OCI-LY7 (cell line): ENCODE results near the gene OGG1. TPM values are rescaled to one million over a fixed set of nuclear protein-coding genes. Genes with fewer than 3 reads are reported as not detected.

Source experiments
- BruUV-seq: library from RNA; stranded (reverse); fragments of 400-500 nt; replicated peaks from 2 replicates; lab custom pipeline; 2021; lab: Mats Ljungman, UMichigan
- CTCF ChIA-PET: fragments of 300-600 bp; sonication (Branson Sonifier 250); formaldehyde crosslinking; loops from one replicate; lab custom pipeline; 2022; ENCODE audit warnings: antibody characterized with exemption; ENCODE audit not compliant: unreplicated experiment; lab: Charles Lee
- POLR2A ChIA-PET: fragments of 300-600 bp; sonication (Branson Sonifier 250); formaldehyde crosslinking; loops from one replicate; lab custom pipeline; 2022; ENCODE audit warnings: antibody characterized with exemption; lab: Charles Lee
- DNase-seq: peaks from one replicate; pipeline ENCODE4 v3.0.0-alpha.2; 2015; ENCODE audit warnings: low spot score
- H2AFZ ChIP-seq: fragments of 200-600 bp; sonication (generic), shearing (Covaris generic); 2 replicates; pipeline ENCODE4 v1.6.1; 2014; ENCODE audit warnings: mild to moderate bottlenecking, antibody characterized with exemption, low read length, moderate library complexity
- H3K27ac ChIP-seq: fragments of 200-600 bp; sonication (generic); 2 replicates; pipeline ENCODE4 v1.5.1; 2014; ENCODE audit warnings: mixed run types, low read depth, mild to moderate bottlenecking, moderate library complexity, low read length, inconsistent platforms; ENCODE audit not compliant: poor library complexity, severe bottlenecking
- H3K36me3 ChIP-seq: fragments of 200-600 bp; sonication (generic); 2 replicates; pipeline ENCODE4 v1.6.1; 2014; ENCODE audit warnings: mild to moderate bottlenecking, antibody characterized with exemption, low read length, moderate library complexity, mixed read lengths; ENCODE audit not compliant: insufficient read depth
- H3K4me1 ChIP-seq: fragments of 200-600 bp; sonication (generic); 2 replicates; pipeline ENCODE4 v1.5.1; 2014; ENCODE audit warnings: mild to moderate bottlenecking, low read length; ENCODE audit not compliant: insufficient read depth, poor library complexity, severe bottlenecking
- H3K4me2 ChIP-seq: fragments of 200-600 bp; sonication (generic); 2 replicates; pipeline ENCODE4 v1.6.1; 2014; ENCODE audit warnings: mild to moderate bottlenecking, low read length
- H3K4me3 ChIP-seq: fragments of 200-600 bp; sonication (generic); 2 replicates; pipeline ENCODE4 v1.5.1; 2014; ENCODE audit warnings: mild to moderate bottlenecking, low read depth, low read length; ENCODE audit not compliant: poor library complexity, severe bottlenecking
- H3K79me2 ChIP-seq: fragments of 200-600 bp; sonication (generic); 2 replicates; pipeline ENCODE4 v1.6.1; 2016; ENCODE audit warnings: low read depth, mild to moderate bottlenecking, low read length, moderate library complexity, mixed read lengths; ENCODE audit not compliant: insufficient read depth
- H3K9me2 ChIP-seq: fragments of 200-600 bp; sonication (generic); 2 replicates; pipeline ENCODE4 v1.6.1; 2016; ENCODE audit warnings: mild to moderate bottlenecking, low read length, mixed read lengths; ENCODE audit not compliant: insufficient read depth
- H3K9me3 ChIP-seq: fragments of 200-600 bp; sonication (generic); 2 replicates; pipeline ENCODE4 v1.6.1; 2014; ENCODE audit warnings: mild to moderate bottlenecking, mixed run types, low read length, mixed read lengths
- H4K20me1 ChIP-seq: fragments of 200-600 bp; sonication (generic); 2 replicates; pipeline ENCODE4 v1.6.1; 2014; ENCODE audit warnings: mild to moderate bottlenecking, antibody characterized with exemption, low read length, moderate library complexity, mixed read lengths; ENCODE audit not compliant: insufficient read depth
- EZH2phosphoT487 ChIP-seq: fragments of 200-600 bp; sonication (generic); IDR thresholded peaks from 2 replicates; pipeline ENCODE4 v1.6.1; 2018; ENCODE audit warnings: low read depth, borderline replicate concordance, mild to moderate bottlenecking, mixed run types, antibody characterized with exemption, low read length, moderate library complexity, mixed read lengths
- intact Hi-C: fragments of 100-400 bp; cut with micrococcal nuclease; formaldehyde crosslinking; loops from one replicate; pipeline ENCODE4 v1.10.0; 2022; ENCODE audit not compliant: unreplicated experiment
- total RNA-seq, 2 experiments: library from RNA; depleted of rRNA in 1 of 2; stranded (reverse); fragments of >200 nt in 1 of 2; shearing (Covaris generic) in 1 of 2; gene quantifications; 2 replicates each; pipeline ENCODE4 v1.2.3, GENCODE V29; 2014 to 2022
- TF ChIP-seq, protein P1 (sequence below): fragments of 200-600 bp; sonication (generic); conservative IDR thresholded peaks from 2 replicates; pipeline ENCODE4 v1.5.1; 2014; ENCODE audit warnings: mild to moderate bottlenecking, antibody characterized with exemption, low read length, moderate library complexity, mixed read lengths

OGG1 gene
- total RNA-seq, 2 experiments from 2014 or later: 119 to 121 TPM

DNA sequence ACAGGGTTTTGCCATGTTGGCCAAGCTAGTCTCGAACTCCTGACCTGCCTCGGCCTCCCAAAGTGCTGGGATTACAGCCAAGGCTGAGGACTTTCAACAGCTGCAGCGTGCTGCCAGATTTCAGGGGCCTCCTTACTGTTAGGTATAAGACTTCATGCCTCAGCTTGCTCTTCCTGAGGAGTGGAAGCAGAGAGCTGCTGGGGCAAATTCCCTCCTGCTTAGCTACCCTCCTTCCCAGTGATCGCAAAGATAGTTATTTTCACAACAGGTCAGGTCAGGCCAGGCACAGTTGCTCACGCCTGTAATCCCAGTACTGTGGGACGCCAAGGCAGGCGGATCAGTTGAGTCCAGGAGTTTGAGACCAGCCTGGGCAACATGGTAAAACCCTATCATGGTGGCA, 48.7 kb upstream of the OGG1 start:
- POLR2A ChIA-PET: interaction anchor here (0.6 to 0.7 kb wide), 3 partner anchors 68 to 189 kb away, joined by 3 to 4 read pairs (median 3); no protein-coding TSS in a partner anchor
- no peaks in the 10 kb centered on the region for H4K20me1 ChIP-seq
- peaks cover 8% of the 10 kb centered on the region; the same call in 1 of the 2 replicates for H3K36me3 ChIP-seq
- H3K4me2 ChIP-seq: no peak overlapping the region
- no peaks in the 10 kb centered on the region for H3K9me3 ChIP-seq
- H3K4me3 ChIP-seq: no peak overlapping the region
- no peak overlapping the region for H2AFZ ChIP-seq
- no peaks in the 10 kb centered on the region for H3K79me2 ChIP-seq
- TF ChIP-seq, protein P1, sequence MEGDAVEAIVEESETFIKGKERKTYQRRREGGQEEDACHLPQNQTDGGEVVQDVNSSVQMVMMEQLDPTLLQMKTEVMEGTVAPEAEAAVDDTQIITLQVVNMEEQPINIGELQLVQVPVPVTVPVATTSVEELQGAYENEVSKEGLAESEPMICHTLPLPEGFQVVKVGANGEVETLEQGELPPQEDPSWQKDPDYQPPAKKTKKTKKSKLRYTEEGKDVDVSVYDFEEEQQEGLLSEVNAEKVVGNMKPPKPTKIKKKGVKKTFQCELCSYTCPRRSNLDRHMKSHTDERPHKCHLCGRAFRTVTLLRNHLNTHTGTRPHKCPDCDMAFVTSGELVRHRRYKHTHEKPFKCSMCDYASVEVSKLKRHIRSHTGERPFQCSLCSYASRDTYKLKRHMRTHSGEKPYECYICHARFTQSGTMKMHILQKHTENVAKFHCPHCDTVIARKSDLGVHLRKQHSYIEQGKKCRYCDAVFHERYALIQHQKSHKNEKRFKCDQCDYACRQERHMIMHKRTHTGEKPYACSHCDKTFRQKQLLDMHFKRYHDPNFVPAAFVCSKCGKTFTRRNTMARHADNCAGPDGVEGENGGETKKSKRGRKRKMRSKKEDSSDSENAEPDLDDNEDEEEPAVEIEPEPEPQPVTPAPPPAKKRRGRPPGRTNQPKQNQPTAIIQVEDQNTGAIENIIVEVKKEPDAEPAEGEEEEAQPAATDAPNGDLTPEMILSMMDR: no peak
- TF ChIP-seq EZH2phosphoT487: no peak
- no peaks in the 10 kb centered on the region for H3K9me2 ChIP-seq
- BruUV-seq: no TSS peak
- no peak for DNase-seq
- no peak overlapping the region for H3K27ac ChIP-seq
- no peaks in the 10 kb centered on the region for H3K4me1 ChIP-seq
- intact Hi-C loops: no loop called here
- CTCF ChIA-PET: no interaction called here

DNA sequence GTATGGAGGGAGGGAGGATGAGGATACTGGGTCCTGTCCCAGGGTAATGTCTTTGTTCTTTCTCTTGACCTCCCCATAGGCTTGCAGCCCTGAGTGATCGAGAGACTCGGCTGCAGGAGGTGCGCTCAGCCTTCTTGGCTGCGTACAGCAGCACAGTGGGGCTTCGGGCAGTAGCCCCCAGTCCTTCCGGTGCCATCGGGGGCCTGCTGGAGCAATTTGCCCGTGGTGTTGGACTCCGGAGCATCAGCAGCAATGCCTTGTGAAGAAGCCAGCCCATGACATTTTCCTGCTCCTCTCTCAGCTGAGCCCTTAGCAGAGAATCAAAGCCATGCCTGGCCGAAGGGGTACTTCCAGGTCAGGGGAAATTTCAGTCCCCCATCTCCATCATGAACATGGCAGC, 48.0 kb upstream of the OGG1 start:
- H3K4me3 ChIP-seq: no peak overlapping the region
- H3K4me1 ChIP-seq: no peaks in the 10 kb centered on the region
- intact Hi-C loops: no loop called here
- no peak for DNase-seq
- TF ChIP-seq, protein P1: no peak
- no peak for TF ChIP-seq EZH2phosphoT487
- no peak overlapping the region for H2AFZ ChIP-seq
- no peak overlapping the region for H3K4me2 ChIP-seq
- BruUV-seq: TSS peak; percentile 68
- H4K20me1 ChIP-seq: no peaks in the 10 kb centered on the region
- CTCF ChIA-PET: no interaction called here
- H3K9me3 ChIP-seq: no peaks in the 10 kb centered on the region
- H3K36me3 ChIP-seq: peaks cover 8% of the 10 kb centered on the region; the same call in 1 of the 2 replicates
- H3K79me2 ChIP-seq: no peaks in the 10 kb centered on the region
- POLR2A ChIA-PET: no interaction called here
- no peaks in the 10 kb centered on the region for H3K9me2 ChIP-seq
- H3K27ac ChIP-seq: no peak overlapping the region

DNA sequence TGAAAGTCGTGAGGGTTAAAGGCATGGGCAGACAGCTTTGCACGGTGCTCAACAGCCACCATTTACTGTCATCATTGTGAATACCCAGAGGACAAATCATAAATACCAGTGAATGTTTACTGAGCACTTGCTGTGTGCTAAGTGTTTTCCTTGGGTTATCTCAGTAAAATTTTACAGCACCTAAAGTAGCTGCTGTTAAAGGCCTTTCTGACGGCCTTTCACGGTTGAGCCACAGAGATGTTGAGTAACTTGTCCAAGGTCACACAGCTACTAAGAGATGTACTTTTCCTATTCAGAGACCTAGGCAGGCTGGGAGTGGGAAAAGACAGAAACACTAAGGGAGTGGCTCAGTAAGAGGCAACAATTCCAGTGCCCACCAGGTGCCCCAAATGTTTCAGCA, 46.5 kb upstream of the OGG1 start:
- no peaks in the 10 kb centered on the region for H3K9me3 ChIP-seq
- POLR2A ChIA-PET: no interaction called here
- H3K27ac ChIP-seq: no peak overlapping the region
- peaks cover under 1% of the 10 kb centered on the region; the same call in 1 of the 2 replicates for H3K36me3 ChIP-seq
- H3K4me1 ChIP-seq: no peaks in the 10 kb centered on the region
- H3K9me2 ChIP-seq: no peaks in the 10 kb centered on the region
- no peak for DNase-seq
- no peaks in the 10 kb centered on the region for H4K20me1 ChIP-seq
- no peaks in the 10 kb centered on the region for H3K79me2 ChIP-seq
- intact Hi-C loops: no loop called here
- H3K4me2 ChIP-seq: no peak overlapping the region
- no peak overlapping the region for H2AFZ ChIP-seq
- TF ChIP-seq, protein P1: no peak
- TF ChIP-seq EZH2phosphoT487: no peak
- no TSS peak for BruUV-seq
- CTCF ChIA-PET: no interaction called here
- H3K4me3 ChIP-seq: no peak overlapping the region
